GM10266 (cell line): ENCODE results near the gene USP33.
"Not testable (repeated sequence)": the region's sequence is repeated elsewhere in the genome, so short reads cannot be mapped to it uniquely, and the experiment has no call there.

ENCODE experiments used
- DNase-seq: peaks from one replicate; pipeline ENCODE4 v3.0.0; 2012; ENCODE audit errors: extremely low spot score
- TF ChIP-seq, protein P1 (sequence below): IDR thresholded peaks from 2 replicates; pipeline ENCODE4 v1.5.1; 2012; ENCODE audit warnings: mild to moderate bottlenecking, low read depth; ENCODE audit not compliant: control insufficient read depth, insufficient read depth; ENCODE audit errors: missing control alignments

The USP33 gene

GRCh38 chr1:77725706-77726105 is 33.9 kb downstream of the USP33 start:
- no peak for DNase-seq
- TF ChIP-seq, protein P1, sequence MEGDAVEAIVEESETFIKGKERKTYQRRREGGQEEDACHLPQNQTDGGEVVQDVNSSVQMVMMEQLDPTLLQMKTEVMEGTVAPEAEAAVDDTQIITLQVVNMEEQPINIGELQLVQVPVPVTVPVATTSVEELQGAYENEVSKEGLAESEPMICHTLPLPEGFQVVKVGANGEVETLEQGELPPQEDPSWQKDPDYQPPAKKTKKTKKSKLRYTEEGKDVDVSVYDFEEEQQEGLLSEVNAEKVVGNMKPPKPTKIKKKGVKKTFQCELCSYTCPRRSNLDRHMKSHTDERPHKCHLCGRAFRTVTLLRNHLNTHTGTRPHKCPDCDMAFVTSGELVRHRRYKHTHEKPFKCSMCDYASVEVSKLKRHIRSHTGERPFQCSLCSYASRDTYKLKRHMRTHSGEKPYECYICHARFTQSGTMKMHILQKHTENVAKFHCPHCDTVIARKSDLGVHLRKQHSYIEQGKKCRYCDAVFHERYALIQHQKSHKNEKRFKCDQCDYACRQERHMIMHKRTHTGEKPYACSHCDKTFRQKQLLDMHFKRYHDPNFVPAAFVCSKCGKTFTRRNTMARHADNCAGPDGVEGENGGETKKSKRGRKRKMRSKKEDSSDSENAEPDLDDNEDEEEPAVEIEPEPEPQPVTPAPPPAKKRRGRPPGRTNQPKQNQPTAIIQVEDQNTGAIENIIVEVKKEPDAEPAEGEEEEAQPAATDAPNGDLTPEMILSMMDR = no peak

DNA sequence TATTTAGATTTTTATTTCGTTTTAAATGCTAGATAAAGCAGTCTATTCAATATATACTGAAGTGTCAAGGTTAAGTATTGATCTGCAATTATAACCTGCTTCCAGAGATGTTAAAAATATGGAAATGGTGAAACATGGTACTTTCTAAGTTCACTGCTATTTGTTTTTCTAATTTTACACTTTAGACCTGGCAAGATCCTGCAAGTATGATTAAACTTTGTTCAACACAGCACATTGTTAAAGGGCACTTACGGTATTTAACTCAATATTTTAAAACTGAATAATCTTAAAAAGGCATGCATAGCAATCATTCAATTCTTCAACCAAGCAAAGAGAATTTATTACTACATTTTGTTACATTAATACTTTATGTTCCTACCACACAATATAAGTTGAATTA is 41.5 kb downstream of the USP33 start:
- no peak for DNase-seq
- TF ChIP-seq, protein P1 = no peak

DNA sequence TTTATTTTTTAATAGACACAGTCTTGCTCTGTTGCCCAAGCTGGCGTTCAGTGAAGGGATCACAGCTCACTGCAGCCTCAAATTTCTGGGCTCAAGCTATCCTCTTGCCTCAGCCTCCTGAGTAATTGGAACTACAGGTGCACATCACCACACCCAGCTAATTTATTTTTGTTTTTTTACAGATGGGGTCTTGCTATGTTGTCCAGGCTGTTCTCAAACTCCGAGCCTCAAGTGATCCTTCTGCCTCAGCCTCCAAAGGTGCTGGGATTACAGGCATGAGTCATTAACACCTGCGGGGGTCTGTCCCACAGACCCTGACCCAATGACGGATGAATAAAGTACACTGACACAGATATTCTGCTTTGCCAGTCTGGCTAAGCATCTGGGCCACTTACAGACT is 43.6 kb downstream of the USP33 start:
- no peak for DNase-seq
- TF ChIP-seq, protein P1 = no peak

DNA sequence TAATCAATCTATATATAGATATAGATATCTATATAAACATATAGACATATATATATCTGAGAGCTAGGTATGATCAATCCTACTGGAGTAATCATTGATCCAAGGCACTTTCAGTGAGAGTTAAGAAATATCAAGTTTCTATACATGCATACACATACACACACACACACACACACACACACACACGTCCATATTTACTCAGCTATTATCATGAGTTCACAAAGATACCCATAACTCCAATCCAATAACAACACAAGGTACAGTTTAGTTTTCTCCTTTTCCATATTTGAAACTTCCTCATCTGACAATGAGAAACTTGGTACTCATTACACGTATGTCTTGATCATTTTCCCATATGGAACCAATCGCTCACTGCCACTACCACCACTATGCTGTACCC is 49.9 kb downstream of the USP33 start:
- DNase-seq = no peak
- TF ChIP-seq, protein P1 = no peak

DNA sequence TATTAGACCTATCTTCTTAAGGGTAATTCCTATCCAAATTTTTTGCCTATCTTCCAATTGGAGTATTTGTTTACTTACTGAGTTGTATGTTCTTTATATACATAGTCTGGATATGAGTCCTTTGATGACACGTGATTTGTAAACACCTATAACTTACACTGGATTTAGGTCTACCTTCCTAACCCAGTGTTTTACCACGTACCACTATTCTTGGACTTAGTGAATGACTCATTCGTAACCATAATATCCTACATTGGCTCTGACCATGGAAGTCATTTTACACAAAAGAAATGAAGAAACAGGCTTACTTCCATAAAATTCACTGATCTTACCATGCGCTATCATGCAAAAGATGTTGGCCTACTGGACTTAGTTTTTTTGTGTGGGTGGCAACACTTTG is 53.3 kb downstream of the USP33 start:
- TF ChIP-seq, protein P1 = no peak
- no peak for DNase-seq

DNA sequence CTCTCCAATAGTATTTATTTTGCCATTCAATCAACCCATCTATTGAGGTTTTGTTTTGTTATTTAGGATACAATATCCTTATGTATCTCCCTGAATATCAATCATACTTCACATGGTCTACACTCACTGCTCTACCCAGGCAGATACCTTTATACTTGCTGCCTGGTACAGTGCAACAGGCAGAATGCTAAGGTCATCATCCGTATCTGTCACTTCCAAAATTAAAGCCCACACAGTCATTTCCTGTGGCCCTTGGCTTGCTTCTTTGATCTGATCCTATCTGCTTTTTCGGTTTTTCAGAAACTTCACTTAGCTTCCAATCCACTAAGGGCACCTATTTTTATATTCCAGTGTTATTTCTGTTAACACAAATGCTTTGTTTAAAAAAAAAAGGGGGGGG is 54.9 kb downstream of the USP33 start:
- no peak for DNase-seq
- TF ChIP-seq, protein P1 = no peak

- not testable (repeated sequence) for DNase-seq
Observed at GRCh38 chr1:77699673-77700072, 60.0 kb downstream of the USP33 start.

DNA sequence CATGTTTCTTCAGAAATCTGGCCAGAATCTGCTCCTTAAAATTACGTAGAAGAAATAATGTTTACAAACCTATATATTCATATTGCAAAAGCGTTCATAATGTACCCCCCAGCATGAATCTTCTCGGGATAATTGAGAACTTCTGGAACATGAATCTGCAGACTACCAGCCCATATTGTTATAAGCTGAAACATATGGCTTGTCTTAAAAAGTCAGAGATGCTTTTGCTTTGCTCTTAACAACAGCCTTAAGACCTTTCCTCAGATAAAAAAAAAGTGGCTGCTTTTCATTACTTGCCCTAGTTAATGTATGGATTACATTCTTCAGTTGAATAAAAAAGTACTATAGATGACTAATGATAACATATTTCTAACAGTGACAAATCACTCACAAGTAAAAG is 62.2 kb downstream of the USP33 start:
- TF ChIP-seq, protein P1 = no peak
- DNase-seq = no peak
